Endothelial cell of umbilical vein (primary cell): ENCODE results near the gene LARP1B.

ENCODE experiments used
- CTCF ChIP-seq, 2 donors: IDR thresholded peaks; 1 replicate in 1 of 2; 2 replicates in 1 of 2; pipeline ENCODE4 v1.5.1; 2011; ENCODE audit warnings: low read length in 2 of 2, mild to moderate bottlenecking in 2 of 2, moderate library complexity in 2 of 2, control low read depth in 1 of 2, inconsistent platforms in 1 of 2, low read depth in 1 of 2; ENCODE audit not compliant: insufficient read depth in 1 of 2; ENCODE audit errors: extremely low read depth in 1 of 2
- EZH2 ChIP-seq: IDR thresholded peaks from 2 replicates; pipeline ENCODE4 v1.6.1; 2012; ENCODE audit warnings: borderline replicate concordance, low read depth, mild to moderate bottlenecking, moderate library complexity, low read length, inconsistent platforms; ENCODE audit not compliant: severe bottlenecking
- FOS ChIP-seq: IDR thresholded peaks from 2 replicates; pipeline ENCODE4 v1.6.1; 2011; ENCODE audit warnings: mild to moderate bottlenecking, low read length, moderate library complexity, borderline replicate concordance; ENCODE audit not compliant: insufficient read depth
- MAX ChIP-seq: IDR thresholded peaks from 2 replicates; pipeline ENCODE4 v1.6.1; 2011; ENCODE audit not compliant: insufficient read depth, insufficient read length
- MYC ChIP-seq: IDR thresholded peaks from one replicate; pipeline ENCODE4 v1.6.1; 2011; ENCODE audit warnings: mild to moderate bottlenecking, low read depth, low read length
- POLR2A ChIP-seq: IDR thresholded peaks from 2 replicates; pipeline ENCODE4 v1.6.1; 2012; ENCODE audit warnings: low read depth, mild to moderate bottlenecking, control low read depth, low read length
- POLR2AphosphoS5 ChIP-seq: IDR thresholded peaks from 2 replicates; pipeline ENCODE4 v1.6.1; 2012; ENCODE audit warnings: low read depth, mild to moderate bottlenecking, control low read depth, low read length, moderate library complexity; ENCODE audit not compliant: insufficient read depth

GRCh38 chr4:128176643-128177042 is 115.5 kb downstream of the LARP1B start:
- no peak for TF ChIP-seq MYC
- no peak for TF ChIP-seq EZH2
- TF ChIP-seq POLR2AphosphoS5: no peak
- no peak for TF ChIP-seq CTCF (IDR thresholded peaks at IDR 0.05; ENCODE audit: extremely low read depth in 1 of 2, insufficient read depth in 1 of 2, low read depth in 1 of 2, low read length in 2 of 2)
- TF ChIP-seq POLR2A: no peak
- no peak for TF ChIP-seq MAX
- no peak for TF ChIP-seq FOS
